Adrenal gland (tissue), 12 donors: Measurements from ENCODE around the gene FGFRL1. TPM values are rescaled to one million over a fixed set of nuclear protein-coding genes. Genes with fewer than 3 reads are reported as not detected.

Experiments used
- DNase-seq, 7 donors: peaks; one replicate each; pipeline ENCODE4 v3.0.0-alpha.2; 2019 to 2020
- H3K27ac ChIP-seq, 5 donors: fragments of 200-600 bp; sonication (generic) in 4 of 5; 1 replicate in 3 of 5; 2 replicates in 2 of 5; pipeline versions ENCODE4 v1.5.1 to v1.8.0; 2016 to 2020; ENCODE audit warnings: mild to moderate bottlenecking in 1 of 5
- H3K27me3 ChIP-seq: fragments of 200-600 bp; 2 replicates; pipeline ENCODE4 v1.8.0; 2021
- H3K36me3 ChIP-seq, 2 donors: fragments of 200-600 bp; replicated peaks in 1 of 2; 1 replicate in 1 of 2; 2 replicates in 1 of 2; pipeline versions ENCODE4 v1.5.1 to v1.8.0; 2018 to 2022
- H3K4me1 ChIP-seq, 2 donors: fragments of 200-600 bp; replicated peaks in 1 of 2; 1 replicate in 1 of 2; 2 replicates in 1 of 2; pipeline versions ENCODE4 v1.5.1 to v1.8.0; 2018 to 2021
- H3K4me3 ChIP-seq, 4 donors: fragments of 200-600 bp; sonication (generic) in 3 of 4; one replicate each; pipeline ENCODE4 v1.5.1; 2016 to 2018
- H3K9me3 ChIP-seq, 3 donors: fragments of 200-600 bp; sonication (generic) in 1 of 3; replicated peaks in 1 of 3; 1 replicate in 2 of 3; 2 replicates in 1 of 3; pipeline versions ENCODE4 v1.5.1 to v1.8.0; 2016 to 2021
- POLR2A ChIP-seq, 2 donors: fragments of 450-650 bp; IDR thresholded peaks; one replicate each; pipeline ENCODE4 v1.6.1; 2017; ENCODE audit warnings: antibody characterized with exemption in 2 of 2, mild to moderate bottlenecking in 2 of 2, moderate library complexity in 1 of 2
- WGBS, 4 donors: extraction: QIAGEN DNeasy Blood & Tissue Kit in 2 of 4; methylation state at CpG; one replicate each; pipeline versions ENCODE4 v1.1.5 to v1.1.7; 2013 to 2017; 5-methylcytosine and 5-hydroxymethylcytosine counted together
- intact Hi-C, 2 donors: fragments of 100-400 bp; cut with DNase I; formaldehyde crosslinking; loops; one replicate each; pipeline versions ENCODE4 v1.14.1 to v1.15.0; 2022 to 2023
- polyA plus RNA-seq, 3 donors: library from polyadenylated mRNA; stranded (reverse); fragments of 200-250 nt in 2 of 3; fragments of 350-450 nt in 1 of 3; fragmentation: Illumina TruSeq in 1 of 3; extraction: RNeasy Lipid Tissue Mini Kit (QIAGEN cat#74804) in 1 of 3; gene quantifications; one replicate each; pipeline ENCODE4 v1.2.3, GENCODE V29; 2013 to 2014
- total RNA-seq, 9 donors: library from RNA; depleted of rRNA in 4 of 9; stranded (reverse); fragments of >200 nt in 4 of 9; fragments of 120-200 nt in 1 of 9; fragmentation: NEBNext Ultra II Directional in 1 of 9; extraction: Animal tissue kit (Norgen Biotek cat#: 25700) in 1 of 9; gene quantifications; one replicate each; pipeline versions ENCODE4 v1.1.0 to v1.2.4, GENCODE V29; 2013 to 2023
- TF ChIP-seq, protein P1 (sequence below), 6 experiments: fragments of 450-650 bp in 4 of 6; fragments of 200-600 bp in 2 of 6; sonication (generic) in 1 of 6; IDR thresholded peaks; 1 replicate in 5 of 6; 2 replicates in 1 of 6; pipeline versions ENCODE4 v1.5.1 to v1.8.0; 2016 to 2021; ENCODE audit warnings: antibody characterized with exemption in 6 of 6, mild to moderate bottlenecking in 2 of 6, moderate library complexity in 1 of 6
- donor health status: healthy with polysubstance abuse.
- donor health status: Bipolar disorder and iron deficiency.
- donor health status: DM: yes; HTN: yes; CAD: no.
- donor health status: DM: no; HTN: no; CAD: no.
- donor health status: DM: no; HTN: no; CAD: no.
- donor health status: DM: yes; HTN: yes; CAD: no.

The FGFRL1 gene
- total and polyA plus RNA-seq, 12 donors, result 24.4 to 274 (median 77.8) TPM

- peak overlapping the region in 1 of 5 donors; percentile 3 for H3K27ac ChIP-seq
These were observed 35.9 kb downstream of the FGFRL1 start for GRCh38 chr4:1047106-1047975.

DNA sequence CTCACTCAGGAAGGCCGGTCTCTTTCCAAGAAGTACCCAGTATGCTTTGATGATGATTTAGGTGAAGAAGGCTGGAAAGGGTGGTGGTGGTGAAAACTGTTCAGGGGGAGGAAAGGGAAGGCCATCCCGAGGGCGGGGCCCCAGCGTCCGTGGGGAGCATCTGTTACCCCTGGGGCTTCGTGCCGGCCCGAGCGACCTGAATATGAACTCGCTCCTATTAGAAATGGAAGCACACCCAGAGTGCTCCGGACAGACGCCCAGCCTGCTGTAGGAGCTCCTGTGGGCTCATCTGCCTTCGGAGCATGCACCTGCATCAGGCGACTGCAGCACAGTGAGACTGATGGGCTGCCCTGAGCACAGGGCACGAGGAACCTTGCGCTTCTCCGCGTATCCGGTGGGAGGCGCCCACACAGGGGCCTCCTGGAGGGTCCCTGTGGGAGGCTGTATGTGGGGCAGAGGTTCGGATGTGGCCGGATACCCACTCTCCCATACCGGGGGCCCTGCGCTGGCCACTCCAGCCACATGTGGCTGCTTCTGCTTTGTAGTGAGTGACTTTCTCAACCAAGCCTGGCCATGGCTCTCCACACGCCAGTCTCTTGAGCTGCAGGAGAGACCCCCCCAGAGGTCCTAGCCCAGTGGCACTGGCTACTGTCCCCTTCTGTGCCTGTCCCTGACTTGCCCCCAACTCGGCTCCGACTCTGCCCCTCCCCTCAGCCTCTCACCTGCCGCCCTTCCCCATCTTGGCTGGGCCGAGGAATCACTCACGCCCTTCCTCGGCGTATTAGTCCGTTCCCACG is 36.7 kb downstream of the FGFRL1 start:
- DNase-seq, result peak in 5 of 7 donors; percentile 6 to 46 (median 18)
- H3K27me3 ChIP-seq, result peaks cover 15% of the 10 kb centered on the region
- intact Hi-C loops, result no loop called here
- no peaks in the 10 kb centered on the region for H3K9me3 ChIP-seq
- no peak for TF ChIP-seq POLR2A (IDR thresholded peaks at IDR 0.05)
- TF ChIP-seq, protein P1, sequence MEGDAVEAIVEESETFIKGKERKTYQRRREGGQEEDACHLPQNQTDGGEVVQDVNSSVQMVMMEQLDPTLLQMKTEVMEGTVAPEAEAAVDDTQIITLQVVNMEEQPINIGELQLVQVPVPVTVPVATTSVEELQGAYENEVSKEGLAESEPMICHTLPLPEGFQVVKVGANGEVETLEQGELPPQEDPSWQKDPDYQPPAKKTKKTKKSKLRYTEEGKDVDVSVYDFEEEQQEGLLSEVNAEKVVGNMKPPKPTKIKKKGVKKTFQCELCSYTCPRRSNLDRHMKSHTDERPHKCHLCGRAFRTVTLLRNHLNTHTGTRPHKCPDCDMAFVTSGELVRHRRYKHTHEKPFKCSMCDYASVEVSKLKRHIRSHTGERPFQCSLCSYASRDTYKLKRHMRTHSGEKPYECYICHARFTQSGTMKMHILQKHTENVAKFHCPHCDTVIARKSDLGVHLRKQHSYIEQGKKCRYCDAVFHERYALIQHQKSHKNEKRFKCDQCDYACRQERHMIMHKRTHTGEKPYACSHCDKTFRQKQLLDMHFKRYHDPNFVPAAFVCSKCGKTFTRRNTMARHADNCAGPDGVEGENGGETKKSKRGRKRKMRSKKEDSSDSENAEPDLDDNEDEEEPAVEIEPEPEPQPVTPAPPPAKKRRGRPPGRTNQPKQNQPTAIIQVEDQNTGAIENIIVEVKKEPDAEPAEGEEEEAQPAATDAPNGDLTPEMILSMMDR (IDR thresholded peaks at IDR 0.05), result no peak
- H3K27ac ChIP-seq, result peak overlapping the region in 1 of 5 donors; percentile 1
- WGBS, 4 donors, result 74 to 91% (median 79%) methylated on average over 22 to 34 of the region's 34 CpGs
- H3K36me3 ChIP-seq, result no peaks in the 10 kb centered on the region
- no peak overlapping the region for H3K4me3 ChIP-seq
- peaks cover 5 to 11% of the 10 kb centered on the region in 2 donors for H3K4me1 ChIP-seq

More at GRCh38 chr4:1047106-1047975, 35.9 kb downstream of the FGFRL1 start:
- 60 to 62% (median 61%) methylated on average over 13 to 41 of the region's 41 CpGs for WGBS, 4 donors
- intact Hi-C loops, result no loop called here
- Histone ChIP-seq H3K4me3 (peak overlapping the region in 1 of 4 donors; percentile 2), H3K27me3 (peaks cover 12% of the 10 kb centered on the region), H3K36me3 (no peaks in the 10 kb centered on the region), H3K4me1 (peaks cover 5 to 11% of the 10 kb centered on the region in 2 donors), H3K9me3 (no peaks in the 10 kb centered on the region)
- no peak for TF ChIP-seq POLR2A (IDR thresholded peaks at IDR 0.05)
- TF ChIP-seq, protein P1 (IDR thresholded peaks at IDR 0.05), result no peak
- peak in 5 of 7 donors; percentile 13 to 38 (median 32) for DNase-seq

DNA sequence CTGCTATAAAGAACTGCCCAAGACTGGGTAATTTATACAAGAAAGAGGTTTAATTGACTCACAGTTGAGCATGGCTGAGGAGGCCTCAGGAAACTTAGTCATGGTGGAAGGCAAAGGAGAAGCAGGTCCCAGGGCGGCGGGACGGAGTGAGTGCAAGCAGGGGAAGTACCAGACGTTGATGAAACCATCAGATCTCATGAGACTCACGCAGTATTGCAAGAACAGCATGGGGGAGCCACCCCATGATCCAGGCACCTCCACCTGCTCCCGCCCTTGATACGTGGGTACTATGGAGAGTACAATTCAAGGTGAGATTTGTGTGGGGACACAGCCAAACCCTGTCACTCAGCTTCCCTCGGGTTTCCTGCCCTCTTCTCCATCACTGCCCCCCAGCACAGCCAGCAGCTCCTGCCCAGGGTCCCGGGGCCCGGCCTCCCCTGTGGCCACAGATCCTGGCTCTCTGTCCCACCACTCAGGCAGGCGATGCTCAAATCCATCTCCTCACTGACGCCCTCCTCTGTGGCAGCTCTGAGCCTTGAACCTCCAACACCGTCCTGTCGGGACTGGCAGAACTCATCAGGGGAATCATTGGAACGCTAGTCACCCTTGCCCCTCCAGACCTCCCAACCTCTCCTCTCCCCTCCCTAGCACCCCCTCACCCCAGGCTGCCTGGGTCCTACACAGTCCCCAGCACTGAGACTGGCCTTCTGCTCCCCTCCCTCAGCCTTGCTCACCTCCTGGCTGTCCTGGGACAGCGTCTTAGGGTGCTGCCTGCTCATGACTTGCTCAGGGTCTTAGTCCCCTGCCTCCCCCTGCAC is 37.6 kb downstream of the FGFRL1 start:
- Histone ChIP-seq H3K27ac (no peak overlapping the region), H3K27me3 (peaks cover 15% of the 10 kb centered on the region), H3K4me3 (no peak overlapping the region), H3K9me3 (no peaks in the 10 kb centered on the region), H3K4me1 (peaks cover 2 to 4% of the 10 kb centered on the region in 2 donors), H3K36me3 (no peaks in the 10 kb centered on the region)
- intact Hi-C loops, result no loop called here
- WGBS, 4 donors, result 73 to 89% (median 78%) methylated on average over 11 to 16 of the region's 16 CpGs
- TF ChIP-seq POLR2A (IDR thresholded peaks at IDR 0.05), result no peak
- TF ChIP-seq, protein P1 (IDR thresholded peaks at IDR 0.05), result no peak
- DNase-seq, result peak in 4 of 7 donors; percentile 6 to 45 (median 17)
